Jurkat, Clone E6-1 (cell line): ENCODE measurements around the gene POPDC2.

Experiments used
- DNase-seq: peaks from one replicate; pipeline ENCODE4 v3.0.0-alpha.2; 2011; ENCODE audit warnings: low read depth, low spot score
- H3K4me3 ChIP-seq: 2 replicates; pipeline ENCODE4 v1.5.1; 2011; ENCODE audit warnings: mild to moderate bottlenecking, low read length, control low read depth, moderate library complexity

POPDC2 gene

GRCh38 chr3:119673875-119674274, 13.5 kb upstream of the POPDC2 start:
- no peak overlapping the region for H3K4me3 ChIP-seq
- DNase-seq = no peak

DNA sequence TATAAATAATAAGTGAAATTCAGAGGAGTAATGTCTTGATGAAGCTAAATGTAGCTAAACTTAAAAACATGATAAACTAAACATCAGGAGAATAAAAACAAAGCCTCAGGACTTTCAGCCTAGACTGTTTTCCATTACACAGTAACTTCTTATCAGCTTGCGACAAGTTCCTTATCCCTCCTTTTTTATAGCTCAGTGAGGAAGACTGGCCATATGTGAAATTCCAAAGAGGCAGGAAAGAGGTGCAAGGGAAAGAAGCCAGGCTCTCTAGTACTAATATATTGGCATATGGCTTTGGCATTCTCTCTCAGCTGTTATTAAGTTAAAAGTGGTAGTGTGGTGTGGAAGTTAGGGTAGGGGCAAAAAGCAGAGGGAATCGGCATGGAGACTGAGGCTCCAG, 12.4 kb upstream of the POPDC2 start:
- no peak overlapping the region for H3K4me3 ChIP-seq
- no peak for DNase-seq

GRCh38 chr3:119669906-119670570, 9.6 kb upstream of the POPDC2 start:
- no peak overlapping the region for H3K4me3 ChIP-seq
- no peak for DNase-seq

DNA sequence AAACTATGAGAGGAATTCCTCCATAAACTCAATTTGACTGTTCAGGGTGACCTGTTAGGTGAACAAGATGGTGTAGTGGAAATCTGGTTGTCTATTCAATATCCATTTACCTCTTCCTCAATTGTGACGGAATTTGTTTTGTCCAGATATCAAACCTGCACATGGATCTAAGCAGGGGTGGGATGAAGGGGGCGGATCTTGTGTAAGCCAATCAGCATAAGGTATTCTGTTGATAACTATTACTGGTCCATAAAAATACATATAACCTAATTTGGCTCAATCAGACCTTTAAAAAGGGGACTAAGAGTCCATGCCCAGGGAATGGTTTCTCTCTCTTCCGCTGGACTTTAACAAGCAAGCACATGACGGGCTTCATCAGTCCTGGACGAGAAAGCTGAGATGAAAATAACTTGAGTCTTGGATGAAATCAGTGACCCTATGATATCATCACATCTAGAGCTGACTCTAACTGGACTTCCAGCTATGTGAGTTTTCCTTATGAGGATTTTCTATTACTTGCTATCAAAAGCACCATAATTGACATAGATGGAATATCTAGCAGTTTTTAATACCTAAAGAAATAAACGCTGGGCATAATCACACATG, 5.7 kb upstream of the POPDC2 start:
- H3K4me3 ChIP-seq = no peak overlapping the region
- DNase-seq = no peak

GRCh38 chr3:119664850-119665379, 4.5 kb upstream of the POPDC2 start:
- H3K4me3 ChIP-seq = no peak overlapping the region
- DNase-seq = no peak

DNA sequence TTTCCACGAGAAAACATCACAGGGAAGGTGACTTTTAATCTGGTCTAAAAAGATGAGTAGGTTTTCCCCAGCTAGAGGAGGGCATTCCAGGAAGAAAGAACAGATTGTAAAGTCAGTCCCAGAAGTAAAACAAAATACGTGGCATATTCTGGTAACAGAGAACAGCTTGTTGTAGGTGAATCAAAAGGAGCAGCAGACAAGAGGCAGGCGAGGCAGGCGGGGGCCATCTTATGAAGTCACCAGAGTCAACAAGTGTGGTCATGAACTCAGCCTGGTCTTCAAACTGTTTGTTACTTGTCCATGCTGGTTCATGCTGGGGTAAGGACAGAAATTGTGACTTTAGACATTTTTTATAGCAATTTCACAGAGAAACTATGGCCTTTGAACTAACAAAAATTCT, 4.0 kb upstream of the POPDC2 start:
- H3K4me3 ChIP-seq = no peak overlapping the region
- no peak for DNase-seq

DNA sequence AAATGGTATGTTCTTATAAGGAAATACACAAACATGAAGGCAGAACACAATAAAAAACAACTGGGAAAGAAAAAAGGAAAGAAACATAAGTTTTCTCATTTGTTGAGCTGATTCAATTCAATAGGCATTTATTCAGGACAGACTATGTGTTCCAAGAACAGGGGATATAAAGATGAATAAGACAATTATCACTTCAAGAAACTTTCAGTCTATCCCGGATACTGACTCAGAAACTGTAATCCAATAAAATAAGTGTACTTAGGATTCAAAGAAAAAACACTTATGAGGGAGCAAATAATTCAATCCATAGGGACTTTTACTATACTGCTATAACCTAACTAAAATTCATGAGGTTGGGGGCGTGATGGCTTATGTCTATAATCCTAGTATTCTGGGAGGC, 3.5 kb upstream of the POPDC2 start:
- no peak overlapping the region for H3K4me3 ChIP-seq
- no peak for DNase-seq

DNA sequence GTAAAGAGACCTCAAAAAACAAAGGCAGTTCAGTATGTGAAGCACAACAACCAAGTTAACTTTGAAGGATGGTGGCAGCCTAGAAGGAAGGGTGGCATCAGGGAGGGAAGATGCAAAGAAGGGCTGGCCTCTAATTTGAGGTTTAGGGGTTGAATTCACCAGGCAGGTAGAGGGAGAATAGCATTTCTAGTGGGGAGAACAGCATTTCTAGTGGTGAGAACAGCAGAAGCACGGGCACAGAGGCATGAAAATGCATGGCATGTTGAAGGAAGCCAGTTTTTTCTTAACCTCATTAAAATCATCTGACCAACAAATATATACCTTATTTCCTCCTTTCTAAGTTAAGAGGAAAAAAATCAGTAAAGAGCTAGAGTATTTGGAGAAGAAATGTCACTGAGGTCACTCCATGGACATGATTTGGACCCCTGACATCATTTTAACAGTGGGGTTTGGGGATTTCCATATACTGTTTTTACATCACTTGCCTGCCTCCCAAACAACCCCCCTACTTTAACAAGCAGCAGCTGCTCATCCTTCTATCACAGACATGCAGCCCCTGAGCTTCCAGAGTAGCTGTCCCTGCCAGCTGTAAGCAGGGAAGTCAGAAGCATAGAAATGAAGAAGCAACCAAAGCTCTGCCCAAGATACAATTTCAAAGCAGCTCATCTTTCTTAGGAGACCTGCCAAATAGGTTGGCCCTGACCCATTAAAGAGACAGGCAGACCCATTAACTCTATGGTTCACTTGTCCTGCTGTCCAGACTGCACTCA, 2.4 kb upstream of the POPDC2 start:
- H3K4me3 ChIP-seq = no peak overlapping the region
- no peak for DNase-seq

DNA sequence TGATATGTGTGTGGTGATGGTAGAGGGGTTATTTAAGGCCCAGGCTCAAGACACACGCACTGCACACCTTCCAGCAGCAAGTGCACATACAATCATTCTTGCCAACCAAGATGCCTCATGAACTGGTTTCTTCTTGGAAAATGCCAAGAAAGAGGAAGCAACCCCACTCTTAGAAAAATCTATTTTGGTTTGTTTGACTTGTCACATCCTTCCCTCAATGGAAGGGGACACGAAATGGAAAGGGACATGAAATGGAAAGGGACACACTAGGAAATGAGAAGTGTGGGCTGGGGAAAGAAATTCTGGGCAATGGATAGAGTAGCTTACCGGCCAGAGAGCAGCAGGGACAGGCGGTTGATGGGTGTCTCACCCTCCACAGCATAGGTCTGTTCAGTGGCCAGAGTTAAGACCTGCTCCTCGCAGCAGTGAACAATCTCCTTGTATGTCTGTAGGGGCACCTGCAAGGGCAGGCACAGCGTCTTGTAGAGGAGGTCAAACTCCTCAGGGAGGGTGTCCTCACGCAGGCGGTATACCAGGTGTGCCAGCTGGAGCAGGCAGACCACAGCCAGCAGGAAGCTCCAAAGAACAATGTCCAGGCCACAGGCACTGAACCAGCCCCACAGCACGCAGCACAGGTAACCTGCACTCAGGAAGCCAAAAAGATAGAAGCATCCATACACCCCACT, 640 bp downstream of the POPDC2 start:
- no peak overlapping the region for H3K4me3 ChIP-seq
- DNase-seq = no peak

DNA sequence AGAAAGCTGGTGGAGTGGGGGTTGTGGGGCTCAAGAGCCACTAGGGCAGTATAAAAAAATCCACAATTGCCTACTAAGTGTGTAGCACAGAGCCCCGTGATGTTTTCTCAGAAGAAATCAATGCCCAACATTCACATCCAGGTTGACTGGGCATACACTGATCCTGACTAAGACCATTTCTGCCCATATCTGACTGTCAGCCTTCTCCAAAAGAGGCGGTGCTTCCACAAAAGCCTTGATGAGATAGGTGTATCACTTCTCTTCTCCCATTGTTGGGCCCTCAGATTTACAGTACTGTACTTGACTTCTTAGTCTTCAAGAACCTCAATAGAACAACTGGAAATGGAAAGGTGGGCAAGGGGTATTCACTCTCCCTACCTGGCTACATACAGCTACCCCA, 1.4 kb downstream of the POPDC2 start:
- H3K4me3 ChIP-seq = no peak overlapping the region

DNA sequence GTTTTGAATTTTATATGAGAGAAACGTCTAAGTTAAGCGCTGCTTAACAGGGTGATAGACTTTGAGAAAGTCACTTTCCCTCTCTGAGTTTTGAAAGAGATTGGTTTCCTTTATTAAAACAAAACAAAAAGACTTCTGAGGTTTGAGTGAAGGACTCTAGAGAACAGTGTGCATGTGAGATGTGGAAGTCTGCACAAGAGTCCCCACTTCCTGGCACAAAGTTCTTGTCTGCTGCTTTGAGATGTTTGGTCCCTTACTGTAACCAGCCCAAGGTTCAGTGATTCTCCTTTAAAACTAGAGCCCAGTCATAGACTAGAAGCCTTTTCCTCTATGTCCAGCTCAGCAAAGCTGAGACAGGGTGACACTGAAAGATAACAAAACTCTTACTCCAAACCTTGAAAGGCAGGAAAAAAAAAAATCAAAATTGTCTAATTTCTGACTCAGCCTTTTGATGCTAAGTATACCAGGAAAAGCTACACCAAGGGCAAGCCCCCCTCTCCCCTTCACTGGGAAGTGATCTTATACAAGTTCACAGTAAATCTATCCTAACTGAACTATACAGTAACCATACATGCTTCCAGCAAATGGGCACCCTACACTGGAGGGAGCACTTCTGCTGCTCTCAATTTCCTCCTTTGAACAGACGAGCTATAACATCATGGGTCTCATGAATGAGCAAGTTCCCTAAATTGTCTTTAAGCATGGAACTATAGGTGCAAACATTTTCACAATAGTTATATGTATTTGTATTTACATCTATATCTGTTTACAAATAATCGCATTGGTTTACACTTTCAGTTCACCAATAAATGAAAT, 2.3 kb downstream of the POPDC2 start:
- H3K4me3 ChIP-seq = no peak overlapping the region
- DNase-seq = peak; percentile 24

More for the DNA sequence above, 1.4 kb downstream of the POPDC2 start:
- no peak for DNase-seq

DNA sequence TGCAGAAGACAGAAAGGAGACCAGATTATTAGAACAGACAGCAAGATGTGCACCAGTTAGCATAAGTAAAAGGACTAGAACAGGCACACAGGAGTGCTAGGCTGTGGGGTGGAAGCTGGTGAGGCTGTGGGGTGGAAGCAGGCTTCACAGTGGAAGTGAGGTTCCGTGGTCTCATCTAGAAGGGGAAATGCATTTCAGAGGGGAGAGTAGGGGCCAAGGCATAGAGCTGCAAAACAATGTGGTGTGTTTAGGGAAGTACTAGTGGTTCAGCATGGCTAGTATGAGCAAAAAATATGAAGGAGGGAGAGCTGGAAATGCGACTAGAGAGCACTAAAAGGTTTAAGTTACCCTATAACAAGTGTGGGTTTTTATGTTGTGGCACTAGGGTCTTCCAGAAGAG, 6.5 kb downstream of the POPDC2 start:
- DNase-seq = no peak
- H3K4me3 ChIP-seq = no peak overlapping the region

- no peak overlapping the region for H3K4me3 ChIP-seq
Observed at GRCh38 chr3:119652306-119653033, 7.9 kb downstream of the POPDC2 start.

DNA sequence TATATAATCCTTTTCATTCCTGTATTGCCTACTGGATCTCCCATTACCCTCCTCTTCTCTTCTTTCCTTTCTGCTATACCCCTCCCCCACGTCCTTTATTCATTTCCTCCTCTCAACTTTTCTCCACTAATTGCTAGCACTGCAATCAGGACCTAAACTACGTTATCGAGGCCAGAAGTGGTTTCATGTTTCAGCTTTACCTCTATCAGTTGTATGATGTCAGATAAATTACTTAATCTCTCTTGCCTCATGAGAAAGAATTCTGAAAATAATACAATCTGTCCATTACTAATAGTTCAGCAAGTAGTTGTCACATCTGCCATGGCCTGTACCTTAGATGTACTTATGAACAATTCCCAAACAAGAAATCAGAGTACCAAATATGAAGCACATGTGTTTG, 10.6 kb downstream of the POPDC2 start:
- DNase-seq = no peak
- H3K4me3 ChIP-seq = no peak overlapping the region

More at GRCh38 chr3:119652306-119653033, 7.9 kb downstream of the POPDC2 start:
- DNase-seq = no peak

- no peak for DNase-seq
- no peak overlapping the region for H3K4me3 ChIP-seq
Observed at GRCh38 chr3:119647843-119648575, 12.4 kb downstream of the POPDC2 start.

- no peak for DNase-seq
- H3K4me3 ChIP-seq = no peak overlapping the region
Observed at GRCh38 chr3:119647171-119647570, 13.2 kb downstream of the POPDC2 start.

DNA sequence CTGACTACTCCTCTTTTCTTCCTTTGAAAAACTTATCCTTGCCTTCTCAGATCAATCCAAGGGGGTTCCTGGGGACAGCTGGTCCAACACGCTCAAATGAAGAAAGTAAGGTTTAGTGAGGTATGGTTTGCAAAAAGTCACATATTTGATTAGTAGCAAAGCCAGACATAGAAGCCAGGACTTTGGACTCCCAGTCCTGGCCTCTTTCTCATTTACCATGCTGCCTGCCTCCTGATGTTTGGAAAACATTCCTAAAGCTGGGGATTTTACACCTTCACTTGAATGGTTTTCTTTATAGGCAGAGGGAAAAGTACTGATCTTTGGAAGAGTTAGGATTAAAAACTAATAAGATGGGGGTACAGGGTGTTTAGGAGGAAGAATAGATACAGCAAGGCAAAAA, 14.6 kb downstream of the POPDC2 start:
- H3K4me3 ChIP-seq = no peak overlapping the region
- DNase-seq = no peak

- DNase-seq = no peak
Observed at GRCh38 chr3:119644481-119644880, 15.9 kb downstream of the POPDC2 start.

More at GRCh38 chr3:119644481-119644880, 15.9 kb downstream of the POPDC2 start:
- no peak overlapping the region for H3K4me3 ChIP-seq
